Measurements from ENCODE around the gene TSPEAR. TPM values are rescaled to one million over a fixed set of nuclear protein-coding genes. Genes with fewer than 3 reads are reported as not detected.
"Not testable (repeated sequence)": the region's sequence is repeated elsewhere in the genome, so short reads cannot be mapped to it uniquely, and the experiment has no call there.

The TSPEAR gene
- total RNA-seq, 4 donors from 2014 or later, result 0.18 to 0.69 (median 0.51) TPM; not detected in 1

- Histone ChIP-seq H3K4me1 (no peaks in the 10 kb centered on the region), H3K27me3 (no peaks in the 10 kb centered on the region), H3K27ac (no peak overlapping the region), H3K36me3 (no peaks in the 10 kb centered on the region), H3K9me3 (peaks cover 0 to 3% of the 10 kb centered on the region in 2 donors), H3K4me3 (no peak overlapping the region)
- TF ChIP-seq CTCF (IDR thresholded peaks at IDR 0.05), result no peak
- TF ChIP-seq POLR2A (IDR thresholded peaks at IDR 0.05), result no peak
- no peak for DNase-seq
- intact Hi-C loops (cut with DNase I; ENCODE audit: low total_unique reads), result no loop called here
Measured at GRCh38 chr21:44691686-44692085, 19.7 kb downstream of the TSPEAR start.

- H3K4me3 ChIP-seq; H3K27me3 ChIP-seq; H3K36me3 ChIP-seq; H3K9me3 ChIP-seq; H3K4me1 ChIP-seq; H3K27ac ChIP-seq; DNase-seq; intact Hi-C loops (cut with DNase I; ENCODE audit: low total_unique reads): not testable (repeated sequence)
Measured at GRCh38 chr21:44689740-44690139, 21.6 kb downstream of the TSPEAR start.

GRCh38 chr21:44687671-44688070, 23.7 kb downstream of the TSPEAR start:
- no peak overlapping the region for H3K27ac ChIP-seq
- no peaks in the 10 kb centered on the region for H3K36me3 ChIP-seq
- no peak for DNase-seq
- TF ChIP-seq CTCF (IDR thresholded peaks at IDR 0.05), result no peak
- TF ChIP-seq POLR2A (IDR thresholded peaks at IDR 0.05), result no peak
- intact Hi-C loops (cut with DNase I; ENCODE audit: low total_unique reads), result no loop called here
- no peaks in the 10 kb centered on the region for H3K4me1 ChIP-seq
- H3K27me3 ChIP-seq, result no peaks in the 10 kb centered on the region
- H3K9me3 ChIP-seq, result peaks cover 0 to 1% of the 10 kb centered on the region in 2 donors
- H3K4me3 ChIP-seq, result no peak overlapping the region

- no peaks in the 10 kb centered on the region for H3K9me3 ChIP-seq
- TF ChIP-seq CTCF (IDR thresholded peaks at IDR 0.05) (no peak), POLR2A (IDR thresholded peaks at IDR 0.05) (no peak)
- no peak for DNase-seq
- intact Hi-C loops (cut with DNase I; ENCODE audit: low total_unique reads), result no loop called here
- H3K4me3 ChIP-seq, result no peak overlapping the region
- no peaks in the 10 kb centered on the region for H3K4me1 ChIP-seq
- no peak overlapping the region for H3K27ac ChIP-seq
- H3K27me3 ChIP-seq, result no peaks in the 10 kb centered on the region
- no peaks in the 10 kb centered on the region for H3K36me3 ChIP-seq
Measured at GRCh38 chr21:44686843-44687561, 24.4 kb downstream of the TSPEAR start.

GRCh38 chr21:44686000-44686781, 25.2 kb downstream of the TSPEAR start:
- Histone ChIP-seq H3K4me1 (no peaks in the 10 kb centered on the region), H3K27me3 (no peaks in the 10 kb centered on the region), H3K9me3 (no peaks in the 10 kb centered on the region), H3K4me3 (no peak overlapping the region), H3K36me3 (no peaks in the 10 kb centered on the region), H3K27ac (no peak overlapping the region)
- intact Hi-C loops (cut with DNase I; ENCODE audit: low total_unique reads), result no loop called here
- no peak for DNase-seq
- TF ChIP-seq POLR2A (IDR thresholded peaks at IDR 0.05) (no peak), CTCF (IDR thresholded peaks at IDR 0.05) (no peak)

- H3K36me3 ChIP-seq; intact Hi-C loops (cut with DNase I; ENCODE audit: low total_unique reads); DNase-seq; H3K4me3 ChIP-seq; H3K27me3 ChIP-seq; H3K27ac ChIP-seq; H3K4me1 ChIP-seq; H3K9me3 ChIP-seq: not testable (repeated sequence)
Measured at GRCh38 chr21:44685050-44685449, 26.3 kb downstream of the TSPEAR start.
